B cell (primary cell): ENCODE measurements around the gene LYRM1.

Source experiments
- EZH2 ChIP-seq: IDR thresholded peaks from 2 replicates; pipeline ENCODE4 v1.6.1; 2012; ENCODE audit warnings: borderline replicate concordance, low read depth, mild to moderate bottlenecking, moderate library complexity, low read length; ENCODE audit not compliant: insufficient read depth, poor library complexity, severe bottlenecking
- TF ChIP-seq, protein P1 (sequence below): fragments of 200-600 bp; IDR thresholded peaks from one replicate; pipeline ENCODE4 v1.8.0; 2022; ENCODE audit warnings: antibody characterized with exemption, mild to moderate bottlenecking

DNA sequence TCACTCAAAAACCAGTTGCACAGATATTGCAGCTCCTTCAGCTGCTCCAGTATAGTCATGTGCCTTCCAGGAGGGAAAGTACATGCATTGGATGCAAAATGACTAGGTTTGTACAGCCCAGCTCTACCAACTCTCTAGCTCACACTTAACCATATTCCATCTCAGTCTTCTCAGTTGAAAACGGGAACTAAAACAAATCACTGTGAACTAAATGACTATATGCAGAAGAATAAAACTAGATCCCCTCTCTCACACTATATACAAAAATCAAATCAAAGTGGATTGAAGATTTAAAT is 25.3 kb upstream of the LYRM1 start:
- TF ChIP-seq, protein P1, sequence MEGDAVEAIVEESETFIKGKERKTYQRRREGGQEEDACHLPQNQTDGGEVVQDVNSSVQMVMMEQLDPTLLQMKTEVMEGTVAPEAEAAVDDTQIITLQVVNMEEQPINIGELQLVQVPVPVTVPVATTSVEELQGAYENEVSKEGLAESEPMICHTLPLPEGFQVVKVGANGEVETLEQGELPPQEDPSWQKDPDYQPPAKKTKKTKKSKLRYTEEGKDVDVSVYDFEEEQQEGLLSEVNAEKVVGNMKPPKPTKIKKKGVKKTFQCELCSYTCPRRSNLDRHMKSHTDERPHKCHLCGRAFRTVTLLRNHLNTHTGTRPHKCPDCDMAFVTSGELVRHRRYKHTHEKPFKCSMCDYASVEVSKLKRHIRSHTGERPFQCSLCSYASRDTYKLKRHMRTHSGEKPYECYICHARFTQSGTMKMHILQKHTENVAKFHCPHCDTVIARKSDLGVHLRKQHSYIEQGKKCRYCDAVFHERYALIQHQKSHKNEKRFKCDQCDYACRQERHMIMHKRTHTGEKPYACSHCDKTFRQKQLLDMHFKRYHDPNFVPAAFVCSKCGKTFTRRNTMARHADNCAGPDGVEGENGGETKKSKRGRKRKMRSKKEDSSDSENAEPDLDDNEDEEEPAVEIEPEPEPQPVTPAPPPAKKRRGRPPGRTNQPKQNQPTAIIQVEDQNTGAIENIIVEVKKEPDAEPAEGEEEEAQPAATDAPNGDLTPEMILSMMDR = no peak
- TF ChIP-seq EZH2 = no peak
